Urinary bladder (tissue), 4 donors: Measurements from ENCODE around the gene ABCF2. TPM values are rescaled to one million over a fixed set of nuclear protein-coding genes. Genes with fewer than 3 reads are reported as not detected.

ENCODE experiments used
- DNase-seq: peaks from one replicate; pipeline ENCODE4 v3.0.0-alpha.2; 2015; ENCODE audit errors: extremely low spot score
- H3K27ac ChIP-seq: one replicate; pipeline ENCODE4 v1.5.1; 2013; ENCODE audit warnings: low read depth, mild to moderate bottlenecking, moderate library complexity
- H3K36me3 ChIP-seq: one replicate; pipeline ENCODE4 v1.6.1; 2013; ENCODE audit warnings: mild to moderate bottlenecking, moderate library complexity; ENCODE audit not compliant: insufficient read depth
- H3K4me1 ChIP-seq: one replicate; pipeline ENCODE4 v1.6.1; 2013; ENCODE audit warnings: mild to moderate bottlenecking, moderate library complexity; ENCODE audit not compliant: insufficient read depth
- H3K4me3 ChIP-seq: one replicate; pipeline ENCODE4 v1.5.1; 2013; ENCODE audit warnings: low read depth, low read length
- WGBS: extraction: QIAGEN DNeasy Blood & Tissue Kit; methylation state at CpG from one replicate; pipeline ENCODE4 v1.1.7; 2013; 5-methylcytosine and 5-hydroxymethylcytosine counted together
- polyA plus RNA-seq: library from polyadenylated mRNA; stranded (reverse); fragments of 200-250 nt; gene quantifications from one replicate; pipeline ENCODE4 v1.2.3, GENCODE V29; 2013
- total RNA-seq: library from RNA; depleted of rRNA; stranded (reverse); fragments of >200 nt; gene quantifications from one replicate; pipeline ENCODE4 v1.2.3, GENCODE V29; 2014
- donor health status: healthy with polysubstance abuse.
- donor health status: healthy.

The ABCF2 gene
- total and polyA plus RNA-seq, 2 donors: 14.1 to 29.6 TPM

GRCh38 chr7:151195616-151196450, 31.2 kb downstream of the ABCF2 start:
- no peaks in the 10 kb centered on the region for H3K4me1 ChIP-seq
- WGBS: 54% methylated on average over 19 of the region's 19 CpGs
- no peaks in the 10 kb centered on the region for H3K36me3 ChIP-seq
- DNase-seq: no peak
- no peak overlapping the region for H3K27ac ChIP-seq
- H3K4me3 ChIP-seq: no peak overlapping the region

GRCh38 chr7:151194188-151194587, 32.8 kb downstream of the ABCF2 start:
- H3K36me3 ChIP-seq: no peaks in the 10 kb centered on the region
- H3K4me3 ChIP-seq: no peak overlapping the region
- no peaks in the 10 kb centered on the region for H3K4me1 ChIP-seq
- H3K27ac ChIP-seq: no peak overlapping the region
- 79% methylated on average over 7 of the region's 7 CpGs for WGBS
- DNase-seq: no peak

- Histone ChIP-seq H3K4me3 (no peak overlapping the region), H3K4me1 (no peaks in the 10 kb centered on the region), H3K36me3 (no peaks in the 10 kb centered on the region), H3K27ac (no peak overlapping the region)
- no peak for DNase-seq
- WGBS: 85% methylated on average over 14 of the region's 14 CpGs
These were observed 33.6 kb downstream of the ABCF2 start for GRCh38 chr7:151193203-151193978.

- no peak overlapping the region for H3K4me3 ChIP-seq
- H3K27ac ChIP-seq: no peak overlapping the region
- WGBS: 94% methylated on average over 23 of the region's 23 CpGs
- no peaks in the 10 kb centered on the region for H3K36me3 ChIP-seq
- no peak for DNase-seq
- no peaks in the 10 kb centered on the region for H3K4me1 ChIP-seq
These were observed 34.9 kb downstream of the ABCF2 start for GRCh38 chr7:151192002-151192539.

GRCh38 chr7:151191544-151191943, 35.5 kb downstream of the ABCF2 start:
- Histone ChIP-seq H3K4me3 (no peak overlapping the region), H3K36me3 (no peaks in the 10 kb centered on the region), H3K4me1 (no peaks in the 10 kb centered on the region), H3K27ac (no peak overlapping the region)
- no peak for DNase-seq
- 78% methylated on average over 12 of the region's 12 CpGs for WGBS

- Histone ChIP-seq H3K27ac (no peak overlapping the region), H3K4me1 (no peaks in the 10 kb centered on the region), H3K36me3 (no peaks in the 10 kb centered on the region), H3K4me3 (no peak overlapping the region)
- WGBS: 63% methylated on average over 4 of the region's 4 CpGs
- no peak for DNase-seq
These were observed 38.0 kb downstream of the ABCF2 start for GRCh38 chr7:151189038-151189437.

- no peaks in the 10 kb centered on the region for H3K4me1 ChIP-seq
- no peak for DNase-seq
- H3K4me3 ChIP-seq: no peak overlapping the region
- WGBS: 55% methylated on average over 5 of the region's 5 CpGs
- no peaks in the 10 kb centered on the region for H3K36me3 ChIP-seq
- H3K27ac ChIP-seq: no peak overlapping the region
These were observed 38.8 kb downstream of the ABCF2 start for GRCh38 chr7:151188252-151188542.

GRCh38 chr7:151187409-151188251, 39.4 kb downstream of the ABCF2 start:
- Histone ChIP-seq H3K27ac (no peak overlapping the region), H3K36me3 (no peaks in the 10 kb centered on the region), H3K4me1 (no peaks in the 10 kb centered on the region), H3K4me3 (no peak overlapping the region)
- 73% methylated on average over 22 of the region's 22 CpGs for WGBS
- no peak for DNase-seq

GRCh38 chr7:151186640-151187408, 40.2 kb downstream of the ABCF2 start, which contains the start of gene ASB10:
ASB10 (minus strand) TSS chr7:151187250; CDS start chr7:151187130, 120 bp downstream.
- Histone ChIP-seq H3K27ac (no peak within 1 kb of the TSS), H3K36me3 (no peaks in the 10 kb centered on the region), H3K4me1 (no peaks in the 10 kb centered on the region), H3K4me3 (no peak within 1 kb of the TSS)
- 72% methylated on average over 22 of the region's 22 CpGs for WGBS
- DNase-seq: no peak

- Histone ChIP-seq H3K4me3 (no peak overlapping the region), H3K27ac (no peak overlapping the region), H3K4me1 (no peaks in the 10 kb centered on the region), H3K36me3 (no peaks in the 10 kb centered on the region)
- 85% methylated on average over 16 of the region's 16 CpGs for WGBS
- DNase-seq: no peak
These were observed 41.0 kb downstream of the ABCF2 start for GRCh38 chr7:151185762-151186639.

GRCh38 chr7:151181011-151181431, 46.0 kb downstream of the ABCF2 start:
- Histone ChIP-seq H3K4me1 (no peaks in the 10 kb centered on the region), H3K4me3 (no peak overlapping the region), H3K36me3 (no peaks in the 10 kb centered on the region), H3K27ac (no peak overlapping the region)
- 80% methylated on average over 22 of the region's 22 CpGs for WGBS
- DNase-seq: no peak

- DNase-seq: no peak
- H3K4me3 ChIP-seq: no peak overlapping the region
- H3K4me1 ChIP-seq: no peaks in the 10 kb centered on the region
- WGBS: 73% methylated on average over 4 of the region's 4 CpGs
- H3K36me3 ChIP-seq: no peaks in the 10 kb centered on the region
- H3K27ac ChIP-seq: no peak overlapping the region
These were observed 47.1 kb downstream of the ABCF2 start for GRCh38 chr7:151179946-151180345.
